Trophoblast cell (in vitro differentiated cells and primary cell): ENCODE results near the gene IFI44L.

Experiments
- DNase-seq, 2 donors: peaks; one replicate each; pipeline ENCODE4 v3.0.0-alpha.2; 2016
- H2AFZ ChIP-seq: 2 replicates; pipeline ENCODE4 v1.6.1; 2013; ENCODE audit warnings: low read length, moderate library complexity, mild to moderate bottlenecking; ENCODE audit not compliant: insufficient read depth, poor library complexity
- H2AK5ac ChIP-seq: 2 replicates; pipeline ENCODE4 v1.6.1; 2013; ENCODE audit warnings: mild to moderate bottlenecking, low read length
- H2BK120ac ChIP-seq: 2 replicates; pipeline ENCODE4 v1.6.1; 2013; ENCODE audit warnings: low read length, mild to moderate bottlenecking, moderate library complexity; ENCODE audit not compliant: insufficient read depth, poor library complexity
- H2BK12ac ChIP-seq: 2 replicates; pipeline ENCODE4 v1.6.1; 2013; ENCODE audit warnings: mild to moderate bottlenecking, low read length, moderate library complexity
- H2BK5ac ChIP-seq: 2 replicates; pipeline ENCODE4 v1.6.1; 2013; ENCODE audit warnings: low read length, low read depth, moderate library complexity, mild to moderate bottlenecking; ENCODE audit not compliant: poor library complexity
- H3K14ac ChIP-seq: 2 replicates; pipeline ENCODE4 v1.6.1; 2013; ENCODE audit warnings: mild to moderate bottlenecking, low read length
- H3K18ac ChIP-seq: 2 replicates; pipeline ENCODE4 v1.6.1; 2013; ENCODE audit warnings: mild to moderate bottlenecking, low read length
- H3K23ac ChIP-seq: 2 replicates; pipeline ENCODE4 v1.6.1; 2013; ENCODE audit warnings: low read length
- H3K27ac ChIP-seq: 2 replicates; pipeline ENCODE4 v1.5.1; 2013; ENCODE audit warnings: low read depth, mild to moderate bottlenecking, inconsistent platforms, low read length, moderate library complexity
- H3K27me3 ChIP-seq: 2 replicates; pipeline ENCODE4 v1.6.1; 2013; ENCODE audit warnings: inconsistent platforms, mild to moderate bottlenecking, low read length, moderate library complexity; ENCODE audit not compliant: insufficient read depth
- H3K36me3 ChIP-seq, 2 experiments: 1 replicate in 1 of 2; 2 replicates in 1 of 2; pipeline ENCODE4 v1.6.1; 2013; ENCODE audit warnings: low read length in 2 of 2, mild to moderate bottlenecking in 2 of 2, moderate library complexity in 1 of 2; ENCODE audit not compliant: insufficient read depth in 2 of 2, control insufficient read depth in 1 of 2
- H3K4ac ChIP-seq: 2 replicates; pipeline ENCODE4 v1.6.1; 2013; ENCODE audit warnings: low read depth, mild to moderate bottlenecking, low read length, moderate library complexity
- H3K4me1 ChIP-seq, 2 experiments: 1 replicate in 1 of 2; 2 replicates in 1 of 2; pipeline ENCODE4 v1.6.1; 2013; ENCODE audit warnings: low read length in 2 of 2, mild to moderate bottlenecking in 2 of 2, moderate library complexity in 1 of 2; ENCODE audit not compliant: insufficient read depth in 2 of 2, control insufficient read depth in 1 of 2
- H3K4me2 ChIP-seq: 2 replicates; pipeline ENCODE4 v1.6.1; 2013; ENCODE audit warnings: inconsistent platforms, mild to moderate bottlenecking, low read length, moderate library complexity
- H3K4me3 ChIP-seq: 2 replicates; pipeline ENCODE4 v1.5.1; 2013; ENCODE audit warnings: mild to moderate bottlenecking, low read depth, low read length, inconsistent platforms
- H3K79me1 ChIP-seq: one replicate; pipeline ENCODE4 v1.6.1; 2013; ENCODE audit warnings: low read length
- H3K79me2 ChIP-seq: 2 replicates; pipeline ENCODE4 v1.6.1; 2013; ENCODE audit warnings: low read length, mild to moderate bottlenecking; ENCODE audit not compliant: control insufficient read depth, insufficient read depth, poor library complexity
- H3K9ac ChIP-seq: 2 replicates; pipeline ENCODE4 v1.6.1; 2013; ENCODE audit warnings: mild to moderate bottlenecking, low read length
- H3K9me3 ChIP-seq: 2 replicates; pipeline ENCODE4 v1.6.1; 2013; ENCODE audit warnings: low read depth, mild to moderate bottlenecking, control low read depth, inconsistent platforms, low read length; ENCODE audit not compliant: insufficient read depth
- H4K12ac ChIP-seq: 2 replicates; pipeline ENCODE4 v1.6.1; 2013; ENCODE audit warnings: low read depth, mild to moderate bottlenecking, low read length, moderate library complexity
- H4K8ac ChIP-seq: 2 replicates; pipeline ENCODE4 v1.6.1; 2013; ENCODE audit warnings: low read depth, mild to moderate bottlenecking, low read length, moderate library complexity
- H4K91ac ChIP-seq: one replicate; pipeline ENCODE4 v1.6.1; 2013; ENCODE audit warnings: low read depth, mild to moderate bottlenecking, low read length, moderate library complexity
- WGBS: extraction: QIAGEN DNeasy Blood & Tissue Kit; methylation state at CpG from one replicate; pipeline ENCODE4 v1.1.7; 2013; ENCODE audit warnings: missing lambda C conversion rate; ENCODE audit not compliant: insufficient read length, insufficient coverage; ENCODE audit errors: extremely low coverage; 5-methylcytosine and 5-hydroxymethylcytosine counted together

Gene IFI44L

GRCh38 chr1:78630600-78630999 lies 10.4 kb downstream of the IFI44L start:
- no peak overlapping the region for H3K23ac ChIP-seq
- no peak overlapping the region for H3K27ac ChIP-seq
- no peaks in the 10 kb centered on the region for H3K79me2 ChIP-seq
- H3K14ac ChIP-seq = no peak overlapping the region
- H3K79me1 ChIP-seq = no peaks in the 10 kb centered on the region
- H3K36me3 ChIP-seq = no peaks in the 10 kb centered on the region
- H3K4ac ChIP-seq = no peak overlapping the region
- no peaks in the 10 kb centered on the region for H3K9me3 ChIP-seq
- no peak overlapping the region for H3K4me3 ChIP-seq
- no peak overlapping the region for H4K91ac ChIP-seq
- no peaks in the 10 kb centered on the region for H3K4me1 ChIP-seq
- H3K18ac ChIP-seq = no peak overlapping the region
- no peak overlapping the region for H4K12ac ChIP-seq
- H2BK120ac ChIP-seq = no peak overlapping the region
- no peak overlapping the region for H2AK5ac ChIP-seq
- H3K9ac ChIP-seq = no peak overlapping the region
- H2AFZ ChIP-seq = no peak overlapping the region
- no peaks in the 10 kb centered on the region for H3K27me3 ChIP-seq
- no peak overlapping the region for H3K4me2 ChIP-seq
- no peak overlapping the region for H2BK12ac ChIP-seq
- H2BK5ac ChIP-seq = no peak overlapping the region
- no peak for DNase-seq
- WGBS = no CpG with 5 or more reads among the region's 2 CpGs
- H4K8ac ChIP-seq = no peak overlapping the region

GRCh38 chr1:78633209-78633608 lies 13.0 kb downstream of the IFI44L start:
- no peaks in the 10 kb centered on the region for H3K36me3 ChIP-seq
- peak overlapping the region; percentile 8 for H3K23ac ChIP-seq
- no peak overlapping the region for H3K18ac ChIP-seq
- no peak overlapping the region for H2BK120ac ChIP-seq
- H2BK5ac ChIP-seq = no peak overlapping the region
- H3K4me1 ChIP-seq = no peaks in the 10 kb centered on the region
- H3K4me2 ChIP-seq = no peak overlapping the region
- H3K4ac ChIP-seq = no peak overlapping the region
- no CpG with 5 or more reads among the region's 4 CpGs for WGBS
- DNase-seq = no peak
- H4K91ac ChIP-seq = no peak overlapping the region
- no peaks in the 10 kb centered on the region for H3K27me3 ChIP-seq
- peak overlapping the region; percentile 7 for H3K4me3 ChIP-seq
- H2AFZ ChIP-seq = no peak overlapping the region
- no peaks in the 10 kb centered on the region for H3K79me1 ChIP-seq
- no peak overlapping the region for H3K14ac ChIP-seq
- H4K12ac ChIP-seq = no peak overlapping the region
- H2BK12ac ChIP-seq = no peak overlapping the region
- H3K9me3 ChIP-seq = no peaks in the 10 kb centered on the region
- no peak overlapping the region for H2AK5ac ChIP-seq
- H3K9ac ChIP-seq = no peak overlapping the region
- no peaks in the 10 kb centered on the region for H3K79me2 ChIP-seq
- no peak overlapping the region for H3K27ac ChIP-seq
- no peak overlapping the region for H4K8ac ChIP-seq

- H3K14ac ChIP-seq = no peak overlapping the region
- no peak overlapping the region for H4K8ac ChIP-seq
- H3K79me2 ChIP-seq = no peaks in the 10 kb centered on the region
- no peak overlapping the region for H2AK5ac ChIP-seq
- H3K27ac ChIP-seq = no peak overlapping the region
- H3K23ac ChIP-seq = no peak overlapping the region
- no peak overlapping the region for H2AFZ ChIP-seq
- H3K27me3 ChIP-seq = no peaks in the 10 kb centered on the region
- no peak overlapping the region for H4K12ac ChIP-seq
- no peak overlapping the region for H3K4me3 ChIP-seq
- no peaks in the 10 kb centered on the region for H3K4me1 ChIP-seq
- no peak for DNase-seq
- H4K91ac ChIP-seq = no peak overlapping the region
- no peaks in the 10 kb centered on the region for H3K36me3 ChIP-seq
- no CpG with 5 or more reads among the region's 1 CpG for WGBS
- no peak overlapping the region for H2BK12ac ChIP-seq
- no peaks in the 10 kb centered on the region for H3K79me1 ChIP-seq
- no peak overlapping the region for H3K9ac ChIP-seq
- no peak overlapping the region for H2BK120ac ChIP-seq
- H2BK5ac ChIP-seq = no peak overlapping the region
- no peak overlapping the region for H3K18ac ChIP-seq
- no peak overlapping the region for H3K4me2 ChIP-seq
- no peaks in the 10 kb centered on the region for H3K9me3 ChIP-seq
- no peak overlapping the region for H3K4ac ChIP-seq
Measured at GRCh38 chr1:78640462-78640861, 20.2 kb downstream of the IFI44L start.

GRCh38 chr1:78641558-78641957 lies 21.3 kb downstream of the IFI44L start:
- Histone ChIP-seq H3K27me3 (no peaks in the 10 kb centered on the region), H3K9me3 (no peaks in the 10 kb centered on the region), H3K4ac (no peak overlapping the region), H2BK120ac (no peak overlapping the region), H3K36me3 (no peaks in the 10 kb centered on the region), H4K12ac (no peak overlapping the region), H3K23ac (no peak overlapping the region), H3K18ac (no peak overlapping the region), H3K79me1 (no peaks in the 10 kb centered on the region), H3K27ac (no peak overlapping the region), H3K4me1 (no peaks in the 10 kb centered on the region), H3K4me2 (no peak overlapping the region), H4K8ac (no peak overlapping the region), H3K14ac (no peak overlapping the region), H3K4me3 (no peak overlapping the region), H2AFZ (no peak overlapping the region), H2AK5ac (no peak overlapping the region), H2BK12ac (no peak overlapping the region), H2BK5ac (no peak overlapping the region), H3K79me2 (no peaks in the 10 kb centered on the region), H3K9ac (no peak overlapping the region), H4K91ac (no peak overlapping the region)
- no CpG with 5 or more reads among the region's 4 CpGs for WGBS
- no peak for DNase-seq
